Measurements from ENCODE around the gene ZNF416. TPM values are rescaled to one million over a fixed set of nuclear protein-coding genes. Genes with fewer than 3 reads are reported as not detected.

The ZNF416 gene
- polyA plus RNA-seq, 1 of the 3 experiments (the other 2 are of a cell fraction): 2.0 TPM

GRCh38 chr19:57570707-57571106 is 8.0 kb downstream of the ZNF416 start:
- H3K9ac ChIP-seq: no peak overlapping the region
- no peak overlapping the region for H2AFZ ChIP-seq (ENCODE audit: low read depth)
- H3K9me3 ChIP-seq: peaks cover 30% of the 10 kb centered on the region; the same call in 1 of the 2 replicates
- TF ChIP-seq SMC3 (IDR thresholded peaks at IDR 0.05; ENCODE audit: low read depth, low read length) (no peak), NRF1 (IDR thresholded peaks at IDR 0.05; ENCODE audit: low read depth, low read length) (no peak), CTCF (IDR thresholded peaks at IDR 0.05) (no peak), EP300 (IDR thresholded peaks at IDR 0.05; ENCODE audit: borderline replicate concordance in 1 of 2, low read depth in 1 of 2, low read length in 1 of 2) (no peak), RCOR1 (IDR thresholded peaks at IDR 0.05; ENCODE audit: low read length) (no peak), YY1 (IDR thresholded peaks at IDR 0.05; ENCODE audit: low read depth) (no peak), ZBTB33 (IDR thresholded peaks at IDR 0.05; ENCODE audit: borderline replicate concordance, low read depth) (no peak), PBX3 (IDR thresholded peaks at IDR 0.05) (no peak), USF1 (IDR thresholded peaks at IDR 0.05; ENCODE audit: borderline replicate concordance, low read depth) (no peak), RXRA (IDR thresholded peaks at IDR 0.05; ENCODE audit: borderline replicate concordance, low read depth) (no peak), MXI1 (IDR thresholded peaks at IDR 0.05; ENCODE audit: low read depth, low read length) (no peak), TCF12 (IDR thresholded peaks at IDR 0.05) (no peak), IRF3 (IDR thresholded peaks at IDR 0.05; ENCODE audit: low read depth, low read length) (no peak)
- DNase-seq: no peak
- H3K36me3 ChIP-seq (replicated peaks in 1 of 2; ENCODE audit: control insufficient read depth in 1 of 2, insufficient read depth in 2 of 2, low read length in 1 of 2): peaks cover 40 to 41% of the 10 kb centered on the region in 2 experiments
- no peak overlapping the region; a peak in 1 of 4 replicates for H3K4me3 ChIP-seq (ENCODE audit: low read depth in 2 of 2, low read length in 1 of 2)
- POLR2A ChIA-PET: no interaction called here
- H3K79me2 ChIP-seq (ENCODE audit: insufficient read depth): no peaks in the 10 kb centered on the region
- H3F3A ChIP-seq (replicated peaks; ENCODE audit: insufficient read depth): peaks cover 6% of the 10 kb centered on the region
- H3K4me2 ChIP-seq: no peak overlapping the region
- H3K9me2 ChIP-seq: no peaks in the 10 kb centered on the region
- H3K4me1 ChIP-seq (ENCODE audit: control insufficient read depth in 1 of 2, insufficient read depth in 2 of 2, low read depth in 1 of 2, low read length in 1 of 2): no peaks in the 10 kb centered on the region
- CTCF ChIA-PET: no interaction called here
- H3K27ac ChIP-seq (ENCODE audit: low read depth in 2 of 2, low read length in 1 of 2): no peak overlapping the region
- no peaks in the 10 kb centered on the region for H4K20me1 ChIP-seq (ENCODE audit: insufficient read depth)
- H3K27me3 ChIP-seq (ENCODE audit: insufficient read depth): no peaks in the 10 kb centered on the region

Measured in SK-N-SH (cell line).